Prostate gland (tissue), 2 donors: Measurements from ENCODE around the gene JOSD1. TPM values are rescaled to one million over a fixed set of nuclear protein-coding genes. Genes with fewer than 3 reads are reported as not detected.

Source experiments
- DNase-seq: peaks from one replicate; pipeline ENCODE4 v3.0.0-alpha.2; 2019; ENCODE audit warnings: low spot score
- H3K27ac ChIP-seq, 2 donors: fragments of 200-600 bp; sonication (generic); 2 replicates each; pipeline ENCODE4 v1.5.1; 2017 to 2019
- H3K27me3 ChIP-seq: fragments of 200-600 bp; sonication (generic); replicated peaks from 2 replicates; pipeline ENCODE4 v1.5.1; 2019; ENCODE audit not compliant: insufficient read depth
- H3K36me3 ChIP-seq, 2 donors: fragments of 200-600 bp; sonication (generic); 1 replicate in 1 of 2; 2 replicates in 1 of 2; pipeline versions ENCODE4 v1.5.1 to v1.8.1; 2017 to 2019
- H3K4me1 ChIP-seq: fragments of 200-600 bp; sonication (generic); replicated peaks from 2 replicates; pipeline ENCODE4 v1.5.1; 2019
- H3K4me3 ChIP-seq, 2 donors: fragments of 200-600 bp; sonication (generic); 2 replicates each; pipeline ENCODE4 v1.5.1; 2017 to 2019
- H3K9me3 ChIP-seq: fragments of 200-600 bp; sonication (generic); 2 replicates; pipeline ENCODE4 v1.5.1; 2017
- POLR2A ChIP-seq: fragments of 450-650 bp; IDR thresholded peaks from one replicate; pipeline ENCODE4 v1.6.1; 2016; ENCODE audit warnings: antibody characterized with exemption, mild to moderate bottlenecking
- POLR2AphosphoS5 ChIP-seq: sonication (generic); formaldehyde crosslinking; IDR thresholded peaks from one replicate; pipeline ENCODE4 v1.6.1; 2017; ENCODE audit warnings: antibody characterized with exemption
- WGBS: methylation state at CpG from one replicate; pipeline ENCODE4 v1.1.5; 2018; 5-methylcytosine and 5-hydroxymethylcytosine counted together
- intact Hi-C: fragments of 100-400 bp; cut with DNase I; formaldehyde crosslinking; loops from one replicate; pipeline ENCODE4 v1.14.2; 2022
- total RNA-seq, 2 donors: library from RNA; depleted of rRNA; stranded (reverse); fragments of >200 nt; gene quantifications; one replicate each; pipeline ENCODE4 v1.1.0, GENCODE V29; 2016
- TF ChIP-seq, protein P1 (sequence below), 4 experiments: fragments of 200-600 bp in 2 of 4; fragments of 450-650 bp in 2 of 4; sonication (generic) in 2 of 4; IDR thresholded peaks; 1 replicate in 3 of 4; 2 replicates in 1 of 4; pipeline ENCODE4 v1.5.1; 2016 to 2019; ENCODE audit warnings: antibody characterized with exemption in 4 of 4, mild to moderate bottlenecking in 2 of 4, moderate library complexity in 2 of 4

The JOSD1 gene
- total RNA-seq, 2 donors from 2014 or later = 56.7 to 69.2 TPM

DNA sequence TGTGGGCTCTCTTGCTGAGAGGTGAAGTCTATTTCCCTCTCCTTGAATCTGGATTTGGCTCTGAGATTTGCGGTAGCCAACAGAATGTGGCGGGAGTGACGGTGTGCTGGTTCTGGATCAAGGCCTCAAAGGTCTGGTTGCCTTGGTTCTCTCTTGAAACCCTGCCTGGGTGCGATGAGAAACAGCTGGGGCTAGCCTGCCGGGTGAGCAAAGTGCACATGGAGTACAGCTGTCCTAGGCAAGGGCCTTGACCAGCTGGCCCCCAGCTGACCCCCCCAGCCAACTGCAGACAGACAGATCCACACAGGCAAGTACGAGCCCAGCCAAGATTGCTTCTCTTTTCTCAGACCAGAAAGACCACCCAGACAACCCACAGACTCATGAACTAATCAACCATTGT, 44.2 kb upstream of the JOSD1 start:
- intact Hi-C loops = no loop called here
- peaks cover 3% of the 10 kb centered on the region for H3K4me1 ChIP-seq
- no peaks in the 10 kb centered on the region for H3K9me3 ChIP-seq
- no peak for TF ChIP-seq POLR2AphosphoS5
- TF ChIP-seq POLR2A = no peak
- TF ChIP-seq, protein P1, sequence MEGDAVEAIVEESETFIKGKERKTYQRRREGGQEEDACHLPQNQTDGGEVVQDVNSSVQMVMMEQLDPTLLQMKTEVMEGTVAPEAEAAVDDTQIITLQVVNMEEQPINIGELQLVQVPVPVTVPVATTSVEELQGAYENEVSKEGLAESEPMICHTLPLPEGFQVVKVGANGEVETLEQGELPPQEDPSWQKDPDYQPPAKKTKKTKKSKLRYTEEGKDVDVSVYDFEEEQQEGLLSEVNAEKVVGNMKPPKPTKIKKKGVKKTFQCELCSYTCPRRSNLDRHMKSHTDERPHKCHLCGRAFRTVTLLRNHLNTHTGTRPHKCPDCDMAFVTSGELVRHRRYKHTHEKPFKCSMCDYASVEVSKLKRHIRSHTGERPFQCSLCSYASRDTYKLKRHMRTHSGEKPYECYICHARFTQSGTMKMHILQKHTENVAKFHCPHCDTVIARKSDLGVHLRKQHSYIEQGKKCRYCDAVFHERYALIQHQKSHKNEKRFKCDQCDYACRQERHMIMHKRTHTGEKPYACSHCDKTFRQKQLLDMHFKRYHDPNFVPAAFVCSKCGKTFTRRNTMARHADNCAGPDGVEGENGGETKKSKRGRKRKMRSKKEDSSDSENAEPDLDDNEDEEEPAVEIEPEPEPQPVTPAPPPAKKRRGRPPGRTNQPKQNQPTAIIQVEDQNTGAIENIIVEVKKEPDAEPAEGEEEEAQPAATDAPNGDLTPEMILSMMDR (IDR thresholded peaks at IDR 0.05) = no peak
- 81% methylated on average over 6 of the region's 6 CpGs for WGBS
- H3K27me3 ChIP-seq = no peaks in the 10 kb centered on the region
- no peak overlapping the region for H3K4me3 ChIP-seq
- no peak overlapping the region for H3K27ac ChIP-seq
- peaks cover 55 to 75% of the 10 kb centered on the region in 2 donors for H3K36me3 ChIP-seq
- no peak for DNase-seq

DNA sequence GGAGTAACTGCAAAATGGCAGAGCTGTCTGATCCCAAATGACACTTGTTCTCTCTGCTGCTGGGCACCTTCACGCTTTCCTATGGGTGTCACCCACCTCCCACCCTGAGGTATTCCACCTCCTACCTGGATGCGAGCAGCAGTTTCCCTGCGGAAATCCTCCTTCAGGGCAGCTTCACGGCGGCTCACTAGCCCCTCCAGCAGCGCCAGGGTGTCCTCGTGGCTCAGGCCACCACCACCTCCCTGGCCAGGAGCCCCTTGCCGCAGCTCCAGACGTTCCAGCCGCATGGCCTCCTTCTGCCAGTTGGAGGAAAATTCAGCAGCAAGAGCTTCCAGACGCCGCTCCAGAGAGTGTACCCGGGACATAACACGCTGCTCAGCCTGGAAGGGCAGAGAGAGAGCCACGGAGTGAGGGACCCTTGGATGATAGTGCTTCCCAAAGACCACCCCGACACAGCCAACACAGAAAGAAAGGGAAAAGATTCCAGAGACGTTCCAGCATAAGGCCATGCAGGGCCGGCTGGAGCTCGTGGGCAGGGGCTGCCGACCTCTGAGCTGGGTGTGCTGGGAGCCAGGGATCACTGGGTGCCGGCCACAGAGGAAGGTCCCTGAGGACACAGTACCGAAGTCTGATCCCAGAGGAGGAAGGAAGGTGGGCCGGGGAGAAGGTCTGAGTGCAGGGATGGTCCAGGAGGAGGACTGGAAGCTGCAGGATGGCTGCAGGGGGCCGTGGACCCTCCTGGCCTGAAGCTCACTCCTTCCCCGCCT, 41.6 kb upstream of the JOSD1 start:
- Histone ChIP-seq H3K27me3 (no peaks in the 10 kb centered on the region), H3K27ac (no peak overlapping the region), H3K4me3 (no peak overlapping the region), H3K9me3 (no peaks in the 10 kb centered on the region), H3K36me3 (peaks cover 75 to 88% of the 10 kb centered on the region in 2 donors), H3K4me1 (no peaks in the 10 kb centered on the region)
- intact Hi-C loops = no loop called here
- no peak for DNase-seq
- WGBS = 92% methylated on average over 25 of the region's 25 CpGs
- no peak for TF ChIP-seq POLR2A

DNA sequence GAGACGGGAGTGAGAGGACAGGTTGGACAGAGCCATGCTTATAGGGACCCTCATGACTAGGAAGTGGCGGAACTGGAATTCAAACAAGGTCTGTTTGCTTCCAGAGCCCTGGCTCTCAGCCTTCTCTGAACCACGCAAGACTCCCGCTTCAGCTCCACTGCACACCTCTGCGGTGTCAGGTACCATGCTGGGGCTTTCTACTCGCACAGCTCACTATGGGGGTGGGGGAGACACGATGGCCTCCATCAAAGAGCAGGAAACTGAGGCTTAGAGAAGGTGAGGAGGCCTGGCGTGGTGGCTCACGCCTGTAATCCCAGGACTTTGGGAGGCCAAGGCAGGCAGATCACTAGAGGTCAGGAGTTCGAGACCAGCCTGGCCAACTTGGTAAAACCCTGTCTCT, 40.8 kb upstream of the JOSD1 start:
- no peak for TF ChIP-seq POLR2AphosphoS5
- TF ChIP-seq, protein P1 (IDR thresholded peaks at IDR 0.05) = no peak
- no peak for TF ChIP-seq POLR2A
- Histone ChIP-seq H3K9me3 (no peaks in the 10 kb centered on the region), H3K27me3 (no peaks in the 10 kb centered on the region), H3K4me3 (no peak overlapping the region), H3K27ac (no peak overlapping the region), H3K36me3 (peaks cover 74 to 84% of the 10 kb centered on the region in 2 donors), H3K4me1 (no peaks in the 10 kb centered on the region)
- intact Hi-C loops = no loop called here
- no peak for DNase-seq
- 85% methylated on average over 10 of the region's 10 CpGs for WGBS

DNA sequence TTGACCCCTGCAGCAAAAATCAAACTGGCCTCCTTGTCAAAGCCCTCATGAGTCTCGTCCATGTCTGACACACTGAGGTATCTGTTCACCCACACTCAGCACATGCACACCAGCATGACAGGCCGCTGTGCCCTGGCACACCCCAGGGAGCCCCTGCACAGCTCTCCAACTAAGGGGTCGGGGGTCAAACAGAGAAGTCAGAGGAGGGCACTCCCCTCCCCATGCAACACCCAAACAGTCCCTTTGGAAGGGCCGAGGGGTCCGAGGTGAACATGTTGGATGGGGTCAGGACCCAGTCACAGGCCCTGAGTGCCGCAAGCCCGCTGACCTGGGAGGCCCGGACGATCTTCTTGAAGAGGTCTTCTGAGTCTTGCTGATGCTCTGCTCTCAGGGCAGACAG, 40.4 kb upstream of the JOSD1 start:
- DNase-seq = no peak
- intact Hi-C loops = no loop called here
- Histone ChIP-seq H3K4me1 (no peaks in the 10 kb centered on the region), H3K9me3 (no peaks in the 10 kb centered on the region), H3K4me3 (no peak overlapping the region), H3K27me3 (no peaks in the 10 kb centered on the region), H3K27ac (no peak overlapping the region), H3K36me3 (peaks cover 76 to 80% of the 10 kb centered on the region in 2 donors)
- TF ChIP-seq, protein P1 (IDR thresholded peaks at IDR 0.05) = no peak
- TF ChIP-seq POLR2A (no peak), POLR2AphosphoS5 (no peak)
- WGBS = 89% methylated on average over 9 of the region's 9 CpGs

DNA sequence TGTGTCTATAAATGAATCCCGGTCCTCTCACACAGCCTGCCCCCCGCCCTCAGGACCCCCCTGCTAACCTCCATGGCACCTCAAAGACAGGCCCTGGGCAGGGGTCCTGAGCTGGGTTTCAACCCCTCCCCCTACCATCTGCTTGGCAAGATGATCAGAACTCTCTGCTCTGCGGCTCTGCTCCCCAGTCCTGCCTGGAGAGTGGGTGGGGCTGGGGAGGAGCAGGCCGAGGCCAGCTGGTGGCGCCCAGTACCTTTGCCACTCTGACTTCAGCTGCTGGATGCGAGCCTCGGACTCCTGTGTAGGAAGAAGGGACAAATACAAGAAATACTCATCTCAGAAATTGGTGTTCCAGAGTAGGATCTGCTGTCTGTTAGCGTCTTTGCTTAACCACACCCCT, 40.0 kb upstream of the JOSD1 start:
- Histone ChIP-seq H3K9me3 (no peaks in the 10 kb centered on the region), H3K27me3 (no peaks in the 10 kb centered on the region), H3K36me3 (peaks cover 76% of the 10 kb centered on the region in 2 donors), H3K4me3 (no peak overlapping the region), H3K27ac (no peak overlapping the region), H3K4me1 (no peaks in the 10 kb centered on the region)
- DNase-seq = no peak
- WGBS = 67% methylated on average over 7 of the region's 8 CpGs
- TF ChIP-seq, protein P1 (IDR thresholded peaks at IDR 0.05) = no peak
- no peak for TF ChIP-seq POLR2AphosphoS5
- TF ChIP-seq POLR2A = no peak
- intact Hi-C loops = no loop called here
